AG10803 (cell line): ENCODE measurements around the gene UQCC5.
A peak's percentile ranks its signal among the peaks of the same experiment; 100 is the strongest.

Experiments
- DNase-seq: peaks from one replicate; pipeline ENCODE4 v3.0.0; 2010; ENCODE audit warnings: low read depth
- H3K4me3 ChIP-seq: 2 replicates; pipeline ENCODE4 v1.5.1; 2011; ENCODE audit warnings: mild to moderate bottlenecking, low read length, control low read depth
- CTCF ChIP-seq: conservative IDR thresholded peaks from 2 replicates; pipeline ENCODE4 v1.5.1; 2011; ENCODE audit warnings: mild to moderate bottlenecking, low read length, control low read depth, inconsistent platforms

UQCC5 gene

GRCh38 chr3:52506266-52506966 is 30.0 kb upstream of the UQCC5 start:
- TF ChIP-seq CTCF, result no peak
- no peak for DNase-seq
- no peak overlapping the region for H3K4me3 ChIP-seq

DNA sequence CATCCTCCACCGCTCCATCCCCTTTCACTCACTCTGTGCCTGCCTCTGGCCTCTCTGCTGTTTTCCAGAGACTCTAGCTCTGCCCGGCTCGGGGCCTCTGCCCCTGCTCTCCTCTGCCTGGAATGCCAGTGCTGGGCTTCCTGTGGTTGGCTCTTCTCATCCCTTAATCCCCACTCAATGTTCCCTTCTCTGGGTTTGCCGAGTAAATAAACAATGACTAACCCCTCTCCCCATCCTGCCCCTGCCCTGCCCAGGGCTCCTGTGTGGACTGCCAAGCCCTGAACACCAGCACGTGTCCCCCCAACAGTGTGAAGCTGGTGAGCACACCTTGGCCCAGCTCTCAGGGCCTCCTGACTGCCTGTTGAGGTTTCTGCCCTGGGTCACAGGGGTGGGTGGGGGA is 29.0 kb upstream of the UQCC5 start:
- DNase-seq, result peak; percentile 20
- TF ChIP-seq CTCF, result no peak
- H3K4me3 ChIP-seq, result no peak overlapping the region

GRCh38 chr3:52509753-52510328 is 26.6 kb upstream of the UQCC5 start:
- no peak for DNase-seq
- no peak overlapping the region for H3K4me3 ChIP-seq
- TF ChIP-seq CTCF, result no peak

DNA sequence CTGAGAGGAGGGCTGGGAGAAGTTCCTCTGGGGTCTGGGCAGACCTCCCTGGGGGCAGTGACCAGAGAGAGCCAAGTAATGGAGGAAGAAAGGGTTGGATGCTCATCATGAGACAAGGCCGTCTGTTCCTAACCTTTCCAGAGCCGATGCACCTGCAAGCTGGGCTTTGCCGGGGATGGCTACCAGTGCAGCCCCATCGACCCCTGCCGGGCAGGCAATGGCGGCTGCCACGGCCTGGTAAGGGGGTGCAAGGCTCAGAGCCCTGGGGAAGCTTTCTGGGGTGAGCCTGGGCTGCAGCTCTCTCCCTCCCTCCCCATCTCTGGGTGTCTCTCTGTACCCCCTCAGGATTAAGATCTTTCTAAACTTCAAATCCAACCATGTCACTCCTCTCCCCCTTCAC is 24.9 kb upstream of the UQCC5 start:
- no peak for TF ChIP-seq CTCF
- H3K4me3 ChIP-seq, result no peak overlapping the region
- no peak for DNase-seq

DNA sequence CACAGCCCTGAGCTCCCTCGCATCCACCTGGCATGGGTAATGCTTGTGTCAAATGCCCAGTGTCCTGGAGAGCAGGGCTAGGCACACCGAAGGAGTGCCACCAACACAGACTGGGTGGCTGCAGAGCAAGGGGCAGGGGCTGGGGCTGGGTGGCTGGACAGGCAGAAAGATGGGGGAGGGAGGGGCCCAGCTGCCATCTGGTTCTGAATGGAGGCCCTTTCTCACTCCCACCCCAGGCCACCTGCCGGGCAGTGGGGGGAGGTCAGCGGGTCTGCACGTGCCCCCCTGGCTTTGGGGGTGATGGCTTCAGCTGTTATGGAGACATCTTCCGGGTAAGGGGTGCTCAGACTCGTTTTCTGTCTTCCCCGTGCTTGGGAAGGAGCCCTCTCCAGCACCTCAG is 24.3 kb upstream of the UQCC5 start:
- no peak for DNase-seq
- H3K4me3 ChIP-seq, result no peak overlapping the region
- TF ChIP-seq CTCF, result no peak

DNA sequence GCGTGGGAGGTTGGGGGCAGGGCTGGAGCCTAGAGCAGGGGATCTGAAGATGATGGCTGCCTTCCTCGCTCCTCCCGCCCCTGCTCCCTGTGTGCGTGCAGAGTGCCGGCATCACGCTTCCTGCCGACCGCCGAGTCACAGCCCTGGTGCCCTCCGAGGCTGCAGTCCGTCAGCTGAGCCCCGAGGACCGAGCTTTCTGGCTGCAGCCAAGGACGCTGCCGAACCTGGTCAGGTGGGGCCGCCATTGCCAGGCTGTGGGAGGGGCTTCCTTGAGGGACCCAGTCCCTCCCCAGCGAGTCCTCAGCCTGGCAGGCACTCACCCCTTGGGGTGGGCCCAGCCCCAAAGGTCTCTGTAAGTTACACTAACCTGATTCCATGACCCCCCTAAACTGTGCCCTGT is 23.7 kb upstream of the UQCC5 start:
- no peak for TF ChIP-seq CTCF
- H3K4me3 ChIP-seq, result no peak overlapping the region
- no peak for DNase-seq

DNA sequence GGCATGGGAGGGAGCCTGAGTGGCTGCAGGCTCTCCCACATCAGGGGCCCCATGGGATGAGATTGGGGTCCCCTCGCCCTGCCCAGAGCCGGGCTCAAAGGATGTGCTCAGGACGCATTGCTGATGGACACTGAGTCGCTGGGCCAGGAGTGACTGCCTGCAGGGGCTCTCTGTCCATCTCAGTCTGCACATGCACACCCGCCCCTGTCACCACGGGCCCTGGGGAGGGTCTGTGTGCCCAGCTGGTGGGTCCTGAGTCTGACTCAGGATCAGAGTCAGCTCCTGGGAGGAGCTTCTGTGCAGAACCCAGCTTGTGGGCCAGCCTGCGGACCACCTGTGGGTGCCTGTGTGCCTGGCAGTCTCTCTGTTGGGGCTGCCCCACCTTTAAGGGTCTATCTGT is 23.1 kb upstream of the UQCC5 start:
- DNase-seq, result no peak
- H3K4me3 ChIP-seq, result no peak overlapping the region
- no peak for TF ChIP-seq CTCF
